Measurements from ENCODE around the gene CIB2.

DNA sequence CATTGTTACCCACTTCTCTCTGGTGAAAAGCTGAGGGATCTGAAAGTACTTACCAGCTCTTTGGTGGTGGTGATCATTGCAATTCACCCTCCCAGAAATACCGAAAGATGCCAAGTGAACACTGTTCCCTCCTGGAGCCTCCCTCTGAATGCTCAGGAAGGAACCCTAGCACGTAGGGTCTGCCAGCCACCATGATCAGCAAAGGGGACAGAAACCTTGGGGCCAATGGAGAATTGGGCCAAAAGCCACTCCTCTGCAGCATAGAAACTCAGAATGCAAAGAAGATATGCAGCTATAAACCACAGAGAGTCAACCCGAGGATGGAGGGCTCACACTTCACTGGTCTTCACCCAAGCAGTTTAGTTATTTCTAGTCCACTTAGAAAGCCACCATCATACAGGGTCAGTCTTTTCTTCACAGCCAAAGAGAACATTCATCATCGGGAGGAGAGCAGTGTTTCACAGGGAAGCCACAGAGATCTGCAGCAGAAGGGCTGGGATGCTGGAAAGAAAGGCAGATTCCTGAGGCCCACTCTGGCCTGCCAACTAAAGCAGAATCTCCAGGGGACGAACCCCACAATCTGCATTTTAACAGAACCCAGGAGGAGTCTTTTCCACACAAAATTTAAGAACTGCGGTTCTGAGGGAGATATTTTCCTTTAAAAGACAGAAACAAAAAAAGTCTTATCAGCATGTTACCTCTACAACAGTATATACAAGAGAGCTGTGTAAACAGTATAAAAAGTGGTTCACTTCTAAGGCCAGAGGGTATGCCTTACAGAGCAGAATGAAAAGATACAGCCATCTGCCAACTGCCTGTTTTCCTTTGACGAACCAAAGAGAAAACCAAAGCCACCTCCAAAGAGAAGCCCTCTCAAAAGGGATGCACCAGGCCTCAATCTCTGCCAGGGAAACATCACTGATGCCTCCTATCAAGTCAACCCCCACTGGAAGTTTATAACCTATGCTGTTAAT is 65.0 kb downstream of the CIB2 start:
- TF ChIP-seq, protein P1, sequence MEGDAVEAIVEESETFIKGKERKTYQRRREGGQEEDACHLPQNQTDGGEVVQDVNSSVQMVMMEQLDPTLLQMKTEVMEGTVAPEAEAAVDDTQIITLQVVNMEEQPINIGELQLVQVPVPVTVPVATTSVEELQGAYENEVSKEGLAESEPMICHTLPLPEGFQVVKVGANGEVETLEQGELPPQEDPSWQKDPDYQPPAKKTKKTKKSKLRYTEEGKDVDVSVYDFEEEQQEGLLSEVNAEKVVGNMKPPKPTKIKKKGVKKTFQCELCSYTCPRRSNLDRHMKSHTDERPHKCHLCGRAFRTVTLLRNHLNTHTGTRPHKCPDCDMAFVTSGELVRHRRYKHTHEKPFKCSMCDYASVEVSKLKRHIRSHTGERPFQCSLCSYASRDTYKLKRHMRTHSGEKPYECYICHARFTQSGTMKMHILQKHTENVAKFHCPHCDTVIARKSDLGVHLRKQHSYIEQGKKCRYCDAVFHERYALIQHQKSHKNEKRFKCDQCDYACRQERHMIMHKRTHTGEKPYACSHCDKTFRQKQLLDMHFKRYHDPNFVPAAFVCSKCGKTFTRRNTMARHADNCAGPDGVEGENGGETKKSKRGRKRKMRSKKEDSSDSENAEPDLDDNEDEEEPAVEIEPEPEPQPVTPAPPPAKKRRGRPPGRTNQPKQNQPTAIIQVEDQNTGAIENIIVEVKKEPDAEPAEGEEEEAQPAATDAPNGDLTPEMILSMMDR (IDR thresholded peaks at IDR 0.05) = no peak
- no peak for TF ChIP-seq POLR2A (IDR thresholded peaks at IDR 0.05)
- TF ChIP-seq EP300 (IDR thresholded peaks at IDR 0.05) = no peak
- TF ChIP-seq POLR2AphosphoS5 (IDR thresholded peaks at IDR 0.05) = no peak

Data from upper lobe of left lung (tissue), 4 donors.